GM18870 (cell line): Measurements from ENCODE around the gene SMAD3.
"Not testable (repeated sequence)": the region's sequence is repeated elsewhere in the genome, so short reads cannot be mapped to it uniquely, and the experiment has no call there.

Experiments used
- ATAC-seq: cut with Tn5 transposase; IDR thresholded peaks from one replicate; pipeline ENCODE4 v1.9.1; 2021; ENCODE audit warnings: moderate library complexity; ENCODE audit not compliant: unreplicated experiment

SMAD3 gene

DNA sequence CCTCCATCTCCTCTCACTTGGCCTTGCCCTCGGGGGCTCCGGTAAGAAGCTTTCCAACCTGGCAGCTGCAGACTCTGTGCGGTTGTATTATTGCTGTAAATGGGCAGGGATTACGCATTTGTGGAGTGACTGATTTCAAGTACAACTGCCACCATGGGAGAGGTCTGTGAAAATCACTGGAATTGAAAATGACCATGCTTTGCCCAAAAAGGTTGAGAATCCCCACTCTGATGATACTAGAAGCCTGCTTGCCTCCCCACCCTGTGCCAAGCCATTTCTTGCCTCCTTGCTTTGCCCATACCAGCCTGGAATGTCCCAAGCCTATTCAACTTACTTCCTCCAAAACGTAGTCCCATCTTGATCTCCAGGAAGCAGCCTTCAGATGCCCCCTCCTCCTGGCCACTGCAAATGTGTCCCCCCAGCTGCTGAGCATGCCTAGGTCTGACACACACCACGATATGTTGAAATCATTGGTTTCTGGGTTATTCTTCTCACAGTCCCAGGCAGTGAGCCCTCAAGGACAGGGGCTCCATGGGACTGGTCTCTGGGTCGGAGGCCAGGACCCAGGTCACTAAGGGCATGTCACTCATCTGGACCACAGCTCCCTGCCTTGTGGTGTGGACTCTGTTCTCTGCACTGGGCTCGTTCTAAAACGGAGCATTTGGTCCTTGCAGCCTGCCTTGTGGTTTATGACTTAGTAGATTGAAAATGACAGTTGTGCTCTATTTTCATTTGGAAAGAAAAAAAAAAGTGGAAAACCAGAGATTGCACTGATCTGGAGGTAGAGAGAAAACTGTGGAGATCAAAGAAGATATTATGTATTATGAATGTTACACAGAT lies 42.9 kb downstream of the SMAD3 start:
- ATAC-seq: no peak

DNA sequence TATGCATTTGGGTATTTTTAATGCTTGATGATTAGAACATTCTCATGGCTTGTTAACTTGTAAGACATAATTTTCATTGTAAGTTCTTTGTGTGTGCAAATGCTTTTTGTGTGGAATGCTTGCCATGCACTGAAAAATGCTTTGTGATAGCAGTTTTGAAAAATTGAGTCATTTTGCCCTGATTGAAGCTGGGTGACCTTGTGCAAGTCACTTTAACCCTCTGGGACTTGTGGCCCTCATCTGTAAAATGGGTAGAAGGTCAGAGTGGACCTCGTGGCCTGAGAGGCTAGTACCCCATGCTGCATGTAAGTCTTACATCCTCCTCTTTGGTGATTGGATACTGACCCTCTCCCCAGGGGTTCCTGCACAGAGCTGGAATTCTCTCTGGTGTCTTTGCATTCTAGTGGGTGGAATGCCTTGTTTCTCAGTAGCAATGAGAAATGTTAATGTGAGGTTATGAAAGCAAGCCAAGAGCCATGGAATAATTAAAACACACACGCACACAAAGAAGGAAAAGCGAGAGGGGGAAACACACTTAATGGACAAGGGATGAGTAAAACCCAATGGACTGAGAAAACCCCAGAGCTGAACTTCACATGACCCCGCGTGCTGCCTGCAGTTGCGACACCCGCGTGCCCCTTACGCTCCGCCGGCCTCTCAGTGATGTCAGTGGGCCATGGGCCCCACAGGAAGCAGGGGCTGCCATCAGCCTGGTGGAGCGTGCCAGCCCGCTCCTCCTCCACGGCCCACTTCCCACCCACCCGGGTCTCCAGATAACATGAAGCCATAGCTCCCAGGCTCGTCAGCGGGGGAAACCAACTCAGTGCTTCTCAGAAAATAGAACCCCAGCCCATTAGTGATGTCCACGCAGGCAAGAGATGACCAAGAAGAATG lies 44.0 kb downstream of the SMAD3 start:
- no peak for ATAC-seq

DNA sequence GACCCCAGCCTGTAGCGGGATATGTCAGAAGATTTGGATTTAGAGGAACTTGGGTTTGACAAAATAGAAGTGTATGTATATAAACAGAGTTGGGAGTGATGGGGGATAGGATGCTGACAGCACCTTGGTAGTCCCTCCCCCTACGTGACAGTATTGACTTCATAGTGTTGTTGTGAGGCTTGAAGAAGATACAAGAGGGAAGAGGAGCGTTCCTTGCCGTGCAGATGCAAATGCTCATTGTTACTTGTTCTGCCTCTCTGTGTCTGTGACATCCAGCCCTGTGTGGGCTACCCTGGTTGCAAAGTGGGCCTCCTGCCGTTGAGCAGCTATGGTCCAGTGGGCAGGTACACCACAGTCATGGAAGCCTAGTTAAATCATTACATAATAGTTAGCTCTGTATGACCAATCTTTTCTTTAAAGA lies 45.0 kb downstream of the SMAD3 start:
- ATAC-seq: peak; percentile 37

DNA sequence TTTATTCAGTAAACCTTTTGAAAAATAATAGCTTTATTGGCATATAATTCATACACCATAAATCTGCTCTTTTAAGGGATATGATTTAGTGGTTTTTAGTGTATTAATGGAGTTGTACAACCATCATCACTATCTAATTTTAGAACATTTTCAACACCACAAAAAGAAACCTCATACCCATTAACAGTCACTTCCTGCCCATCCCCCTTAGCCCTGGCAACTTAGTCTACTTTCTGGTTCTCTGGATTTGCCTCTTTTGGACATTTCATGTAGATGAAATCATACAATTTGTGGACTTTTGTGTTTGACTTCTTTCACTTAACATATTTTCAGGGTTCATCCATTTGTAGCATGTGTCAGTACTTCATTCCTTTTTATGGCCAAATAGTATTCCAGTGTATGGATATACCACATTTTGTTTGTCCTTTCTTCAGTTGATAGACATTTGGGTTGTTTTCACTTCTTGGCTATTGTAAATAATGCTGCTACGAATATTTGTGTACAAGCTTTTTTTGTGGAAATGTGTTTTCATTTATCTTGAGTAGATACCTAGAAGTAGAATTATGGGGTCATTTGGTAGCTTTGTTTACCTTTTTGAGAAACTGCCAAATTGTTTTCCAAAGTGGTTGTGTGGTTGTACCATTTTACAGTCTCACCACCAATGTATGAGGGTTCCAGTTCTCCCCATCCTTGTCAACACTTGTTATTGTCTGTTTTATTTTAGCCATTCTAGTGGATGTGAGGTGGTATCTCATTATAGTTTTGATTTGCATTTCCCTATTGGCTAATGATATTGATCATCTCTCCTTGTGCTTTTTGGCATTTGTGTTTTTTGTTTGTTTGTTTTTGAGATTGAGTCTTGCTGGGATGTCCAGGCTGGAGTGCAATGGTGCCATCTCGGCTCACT lies 45.8 kb downstream of the SMAD3 start:
- ATAC-seq: no peak

DNA sequence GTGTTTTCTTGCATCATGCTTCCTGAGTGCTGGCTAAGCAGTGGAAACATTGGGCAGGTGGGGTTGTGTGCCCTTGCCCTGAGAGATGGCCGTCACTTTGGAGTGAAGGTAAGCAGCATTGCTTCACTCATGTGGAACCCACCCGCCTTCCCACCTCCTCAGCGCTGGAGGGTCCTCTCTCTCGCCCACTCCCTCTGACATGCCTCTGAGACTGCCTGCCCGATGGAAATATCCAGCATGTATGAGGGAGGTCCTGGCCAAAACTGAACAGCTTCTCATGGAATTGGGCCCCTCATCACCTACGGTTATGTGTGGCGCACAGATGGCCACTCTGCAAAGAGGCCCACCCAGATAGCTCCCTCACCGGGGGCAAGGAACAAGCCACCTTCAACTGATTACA lies 48.6 kb downstream of the SMAD3 start:
- no peak for ATAC-seq

- ATAC-seq: no peak
Measured at GRCh38 chr15:67114846-67115585, 49.6 kb downstream of the SMAD3 start.

- ATAC-seq: no peak
Measured at GRCh38 chr15:67115586-67115969, 50.2 kb downstream of the SMAD3 start.

DNA sequence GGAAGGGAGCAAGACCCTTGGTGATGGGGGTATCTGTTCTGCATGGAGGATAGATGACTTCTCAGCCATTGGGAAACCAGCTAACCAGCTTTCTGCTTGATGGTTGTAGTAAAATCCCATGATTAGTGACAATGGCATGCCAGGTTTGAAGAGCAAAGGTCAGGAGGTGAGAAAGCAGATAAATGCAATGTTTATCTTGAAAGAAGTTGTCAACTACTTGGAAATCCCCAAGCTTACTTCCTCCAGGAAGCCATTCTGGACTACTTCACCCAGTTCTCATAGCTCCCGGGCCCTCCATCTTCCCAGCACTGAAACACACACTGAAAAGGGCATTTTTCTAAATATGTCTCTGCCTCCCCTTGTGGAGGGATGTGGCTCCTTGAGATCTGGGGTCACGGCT lies 51.3 kb downstream of the SMAD3 start:
- ATAC-seq: no peak

DNA sequence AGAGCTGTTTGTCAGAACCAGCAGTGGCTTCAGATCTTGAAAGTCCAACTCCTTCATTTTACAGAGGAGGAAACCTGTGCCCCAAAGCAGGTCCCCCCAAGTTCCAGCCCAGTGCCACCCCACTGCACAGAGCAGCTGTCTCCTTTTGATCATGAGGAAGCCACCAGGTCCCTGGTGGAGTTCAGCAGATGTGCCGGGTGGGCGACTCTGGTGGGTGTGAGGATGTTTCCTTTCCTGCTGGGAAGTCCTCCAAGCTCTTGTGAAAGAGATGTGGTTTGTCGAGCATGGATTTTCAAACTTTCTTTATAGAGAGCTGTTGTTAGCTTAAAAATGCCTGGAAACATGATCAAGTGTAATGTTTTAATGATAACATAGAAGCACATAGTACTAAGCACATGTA lies 52.0 kb downstream of the SMAD3 start:
- ATAC-seq: no peak

- ATAC-seq: no peak
Measured at GRCh38 chr15:67118808-67119207, 53.4 kb downstream of the SMAD3 start.

- ATAC-seq: no peak
Measured at GRCh38 chr15:67119238-67119846, 53.9 kb downstream of the SMAD3 start.

GRCh38 chr15:67120009-67120838 lies 54.8 kb downstream of the SMAD3 start:
- no peak for ATAC-seq

DNA sequence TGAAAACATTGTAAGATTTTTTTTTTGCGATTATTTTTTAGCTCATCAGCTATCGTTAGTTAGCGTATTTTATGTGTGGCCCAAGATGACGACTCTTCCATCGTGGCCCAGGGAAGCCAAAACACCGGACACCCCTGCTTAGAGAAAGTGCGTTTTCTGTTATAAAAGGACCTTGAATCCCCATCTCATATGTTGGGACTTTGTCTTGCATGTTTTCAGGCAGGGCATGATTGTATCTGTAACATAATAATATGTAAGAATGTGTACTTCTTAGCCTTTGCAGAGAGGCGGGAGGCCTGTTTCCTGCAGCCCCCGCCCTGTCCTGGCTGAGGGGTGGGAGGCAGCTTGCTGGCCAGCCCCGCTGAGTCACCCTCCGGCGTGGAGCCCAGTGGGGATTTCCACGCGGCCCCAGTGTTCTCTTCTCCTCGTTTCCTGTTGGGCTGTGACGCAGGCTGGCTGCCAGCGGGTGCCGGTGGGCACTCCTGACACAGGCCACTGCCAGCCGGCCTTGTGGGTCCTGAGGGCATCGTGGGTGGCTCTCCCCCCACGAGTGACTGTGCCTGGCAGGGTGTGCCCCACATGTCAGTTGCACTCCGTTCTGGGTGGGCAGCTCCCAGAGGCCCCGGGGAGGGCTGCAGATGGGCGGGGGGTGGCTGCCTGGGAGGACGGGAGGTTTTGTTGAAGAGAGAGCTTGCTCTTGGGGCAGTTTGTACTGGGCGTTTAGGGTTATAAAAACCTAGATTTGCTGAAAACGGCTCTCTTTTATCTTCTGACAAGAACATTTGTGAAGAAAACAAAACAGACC lies 55.6 kb downstream of the SMAD3 start:
- no peak for ATAC-seq

GRCh38 chr15:67121644-67122605 lies 56.5 kb downstream of the SMAD3 start:
- ATAC-seq: no peak

DNA sequence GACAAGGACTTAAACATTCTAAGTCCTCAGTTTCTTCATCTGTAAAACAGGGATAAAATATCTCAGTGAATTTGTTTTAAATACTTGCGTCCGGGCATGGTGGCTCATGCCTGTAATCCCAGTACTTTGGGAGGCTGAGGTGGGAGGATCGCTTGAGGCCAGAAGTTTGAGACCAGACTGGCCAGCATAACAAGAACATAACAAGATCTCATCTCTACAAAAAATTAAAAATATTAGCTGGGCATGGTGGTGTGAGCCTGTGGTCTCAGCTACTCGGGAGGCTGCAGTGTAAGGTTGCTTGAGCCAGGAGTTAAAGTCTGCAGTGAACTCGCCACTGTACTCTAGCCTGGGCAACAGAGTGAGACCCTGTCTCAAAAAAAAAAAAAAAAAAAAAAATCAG lies 57.4 kb downstream of the SMAD3 start:
- ATAC-seq: not testable (repeated sequence)

DNA sequence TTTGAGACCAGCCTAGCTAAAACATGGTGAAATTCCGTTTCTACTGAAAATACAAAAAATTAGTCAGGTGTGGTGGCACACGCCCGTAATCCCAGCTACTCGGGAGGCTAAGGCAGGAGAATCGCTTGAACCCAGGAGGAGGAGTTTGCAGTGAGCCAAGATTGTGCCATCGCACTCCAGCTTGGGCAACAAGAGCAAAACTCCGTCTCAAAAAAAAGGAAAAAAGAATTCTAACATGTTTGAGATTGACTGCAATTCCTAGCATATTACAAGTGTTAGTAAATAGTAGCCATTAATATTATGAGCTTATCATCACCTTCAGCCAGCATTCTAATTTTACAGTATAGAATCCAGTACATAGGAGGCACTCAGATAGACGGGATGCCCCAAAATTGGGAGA lies 57.9 kb downstream of the SMAD3 start:
- not testable (repeated sequence) for ATAC-seq

- no peak for ATAC-seq
Measured at GRCh38 chr15:67124111-67124510, 58.7 kb downstream of the SMAD3 start.
